ENCODE data around the gene HS6ST3.

GRCh38 chr13:96860882-96861281 lies 771.0 kb downstream of the HS6ST3 start:
- TF ChIP-seq EZH2 (IDR thresholded peaks at IDR 0.05; ENCODE audit: insufficient read depth, poor library complexity, severe bottlenecking), result no peak
- no peak for TF ChIP-seq EZH2phosphoT487 (IDR thresholded peaks at IDR 0.05; ENCODE audit: insufficient read depth, low read depth)

Measured in GM23248 (cell line).